H1 (cell line): ENCODE results near the gene COL9A2. TPM values are rescaled to one million over a fixed set of nuclear protein-coding genes. Genes with fewer than 3 reads are reported as not detected.

ENCODE experiments used
- CBX5 ChIP-seq: fragments of 300-800, 300-1000 bp; sonication (generic); IDR thresholded peaks from 2 replicates; pipeline ENCODE4 v1.7.1; 2016; ENCODE audit warnings: antibody characterized with exemption, low read length, low read depth
- PHF8 ChIP-seq: fragments of 200-600 bp; sonication (generic); conservative IDR thresholded peaks from 2 replicates; pipeline ENCODE4 v1.7.1; 2012; ENCODE audit warnings: low read depth, mild to moderate bottlenecking, inconsistent platforms, low read length, moderate library complexity
- polyA plus RNA-seq, 7 experiments: library from polyadenylated mRNA; depleted of rRNA in 3 of 7; stranded (reverse) in 5 of 7; unstranded in 2 of 7; fragments of >200 nt in 5 of 7; fragments of 200-250 nt in 2 of 7; gene quantifications; 1 replicate in 5 of 7; 2 replicates in 1 of 7; 4 replicates in 1 of 7; pipeline versions ENCODE4 v1.2.1 to v1.2.3, GENCODE V29; 2011 to 2013; ENCODE audit warnings: missing spikeins in 2 of 7, mixed read lengths in 2 of 7
- total RNA-seq: library from RNA; stranded (reverse); fragmentation: NEBNext Ultra II Directional; extraction: Animal tissue kit (Norgen Biotek cat#: 25700); gene quantifications from 2 replicates; pipeline ENCODE4 v1.2.1, GENCODE V29; 2021
- TF ChIP-seq, protein P1 (sequence below): fragments of 300-600 bp; sonication (generic); IDR thresholded peaks from 2 replicates; pipeline ENCODE4 v1.7.1; 2012; ENCODE audit warnings: low read length, moderate library complexity, mild to moderate bottlenecking, inconsistent platforms; ENCODE audit not compliant: insufficient replicate concordance

The COL9A2 gene
- total and polyA plus RNA-seq, 2 of the 8 experiments (the other 6 are each of a cell fraction or from before 2014, with no cell fraction given), result 3.2 to 3.3 TPM

DNA sequence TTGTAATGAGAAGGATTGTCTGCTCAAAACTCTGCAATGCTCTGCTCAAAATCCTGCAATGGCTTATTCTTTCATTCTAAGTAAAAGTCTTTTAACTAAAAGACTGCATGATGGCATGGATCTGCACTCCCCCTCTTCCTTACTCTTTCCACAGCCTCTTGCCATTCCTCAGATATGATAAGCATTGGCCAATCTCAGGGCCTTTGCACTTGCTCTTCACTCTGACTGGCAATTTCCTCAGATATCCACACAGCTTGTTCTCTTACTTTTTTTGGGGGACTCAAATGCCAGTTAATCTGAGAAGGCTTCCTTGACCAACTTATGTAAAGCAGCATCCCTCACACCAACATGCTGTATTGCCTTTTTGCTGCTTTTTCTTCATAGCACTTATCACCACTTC lies 61.9 kb downstream of the COL9A2 start (continued):
- TF ChIP-seq, protein P1, sequence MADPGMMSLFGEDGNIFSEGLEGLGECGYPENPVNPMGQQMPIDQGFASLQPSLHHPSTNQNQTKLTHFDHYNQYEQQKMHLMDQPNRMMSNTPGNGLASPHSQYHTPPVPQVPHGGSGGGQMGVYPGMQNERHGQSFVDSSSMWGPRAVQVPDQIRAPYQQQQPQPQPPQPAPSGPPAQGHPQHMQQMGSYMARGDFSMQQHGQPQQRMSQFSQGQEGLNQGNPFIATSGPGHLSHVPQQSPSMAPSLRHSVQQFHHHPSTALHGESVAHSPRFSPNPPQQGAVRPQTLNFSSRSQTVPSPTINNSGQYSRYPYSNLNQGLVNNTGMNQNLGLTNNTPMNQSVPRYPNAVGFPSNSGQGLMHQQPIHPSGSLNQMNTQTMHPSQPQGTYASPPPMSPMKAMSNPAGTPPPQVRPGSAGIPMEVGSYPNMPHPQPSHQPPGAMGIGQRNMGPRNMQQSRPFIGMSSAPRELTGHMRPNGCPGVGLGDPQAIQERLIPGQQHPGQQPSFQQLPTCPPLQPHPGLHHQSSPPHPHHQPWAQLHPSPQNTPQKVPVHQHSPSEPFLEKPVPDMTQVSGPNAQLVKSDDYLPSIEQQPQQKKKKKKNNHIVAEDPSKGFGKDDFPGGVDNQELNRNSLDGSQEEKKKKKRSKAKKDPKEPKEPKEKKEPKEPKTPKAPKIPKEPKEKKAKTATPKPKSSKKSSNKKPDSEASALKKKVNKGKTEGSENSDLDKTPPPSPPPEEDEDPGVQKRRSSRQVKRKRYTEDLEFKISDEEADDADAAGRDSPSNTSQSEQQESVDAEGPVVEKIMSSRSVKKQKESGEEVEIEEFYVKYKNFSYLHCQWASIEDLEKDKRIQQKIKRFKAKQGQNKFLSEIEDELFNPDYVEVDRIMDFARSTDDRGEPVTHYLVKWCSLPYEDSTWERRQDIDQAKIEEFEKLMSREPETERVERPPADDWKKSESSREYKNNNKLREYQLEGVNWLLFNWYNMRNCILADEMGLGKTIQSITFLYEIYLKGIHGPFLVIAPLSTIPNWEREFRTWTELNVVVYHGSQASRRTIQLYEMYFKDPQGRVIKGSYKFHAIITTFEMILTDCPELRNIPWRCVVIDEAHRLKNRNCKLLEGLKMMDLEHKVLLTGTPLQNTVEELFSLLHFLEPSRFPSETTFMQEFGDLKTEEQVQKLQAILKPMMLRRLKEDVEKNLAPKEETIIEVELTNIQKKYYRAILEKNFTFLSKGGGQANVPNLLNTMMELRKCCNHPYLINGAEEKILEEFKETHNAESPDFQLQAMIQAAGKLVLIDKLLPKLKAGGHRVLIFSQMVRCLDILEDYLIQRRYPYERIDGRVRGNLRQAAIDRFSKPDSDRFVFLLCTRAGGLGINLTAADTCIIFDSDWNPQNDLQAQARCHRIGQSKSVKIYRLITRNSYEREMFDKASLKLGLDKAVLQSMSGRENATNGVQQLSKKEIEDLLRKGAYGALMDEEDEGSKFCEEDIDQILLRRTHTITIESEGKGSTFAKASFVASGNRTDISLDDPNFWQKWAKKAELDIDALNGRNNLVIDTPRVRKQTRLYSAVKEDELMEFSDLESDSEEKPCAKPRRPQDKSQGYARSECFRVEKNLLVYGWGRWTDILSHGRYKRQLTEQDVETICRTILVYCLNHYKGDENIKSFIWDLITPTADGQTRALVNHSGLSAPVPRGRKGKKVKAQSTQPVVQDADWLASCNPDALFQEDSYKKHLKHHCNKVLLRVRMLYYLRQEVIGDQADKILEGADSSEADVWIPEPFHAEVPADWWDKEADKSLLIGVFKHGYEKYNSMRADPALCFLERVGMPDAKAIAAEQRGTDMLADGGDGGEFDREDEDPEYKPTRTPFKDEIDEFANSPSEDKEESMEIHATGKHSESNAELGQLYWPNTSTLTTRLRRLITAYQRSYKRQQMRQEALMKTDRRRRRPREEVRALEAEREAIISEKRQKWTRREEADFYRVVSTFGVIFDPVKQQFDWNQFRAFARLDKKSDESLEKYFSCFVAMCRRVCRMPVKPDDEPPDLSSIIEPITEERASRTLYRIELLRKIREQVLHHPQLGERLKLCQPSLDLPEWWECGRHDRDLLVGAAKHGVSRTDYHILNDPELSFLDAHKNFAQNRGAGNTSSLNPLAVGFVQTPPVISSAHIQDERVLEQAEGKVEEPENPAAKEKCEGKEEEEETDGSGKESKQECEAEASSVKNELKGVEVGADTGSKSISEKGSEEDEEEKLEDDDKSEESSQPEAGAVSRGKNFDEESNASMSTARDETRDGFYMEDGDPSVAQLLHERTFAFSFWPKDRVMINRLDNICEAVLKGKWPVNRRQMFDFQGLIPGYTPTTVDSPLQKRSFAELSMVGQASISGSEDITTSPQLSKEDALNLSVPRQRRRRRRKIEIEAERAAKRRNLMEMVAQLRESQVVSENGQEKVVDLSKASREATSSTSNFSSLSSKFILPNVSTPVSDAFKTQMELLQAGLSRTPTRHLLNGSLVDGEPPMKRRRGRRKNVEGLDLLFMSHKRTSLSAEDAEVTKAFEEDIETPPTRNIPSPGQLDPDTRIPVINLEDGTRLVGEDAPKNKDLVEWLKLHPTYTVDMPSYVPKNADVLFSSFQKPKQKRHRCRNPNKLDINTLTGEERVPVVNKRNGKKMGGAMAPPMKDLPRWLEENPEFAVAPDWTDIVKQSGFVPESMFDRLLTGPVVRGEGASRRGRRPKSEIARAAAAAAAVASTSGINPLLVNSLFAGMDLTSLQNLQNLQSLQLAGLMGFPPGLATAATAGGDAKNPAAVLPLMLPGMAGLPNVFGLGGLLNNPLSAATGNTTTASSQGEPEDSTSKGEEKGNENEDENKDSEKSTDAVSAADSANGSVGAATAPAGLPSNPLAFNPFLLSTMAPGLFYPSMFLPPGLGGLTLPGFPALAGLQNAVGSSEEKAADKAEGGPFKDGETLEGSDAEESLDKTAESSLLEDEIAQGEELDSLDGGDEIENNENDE, result no peak
- TF ChIP-seq CBX5, result no peak
- TF ChIP-seq PHF8, result no peak
